Hematopoietic multipotent progenitor cell treated with erythropoietin and hydrocortisone succinate and interleukin-3 and kit ligand, for 4 days (in vitro differentiated cells): ENCODE measurements around the gene ZNF467.
A peak's percentile ranks its signal among the peaks of the same experiment; 100 is the strongest.

ENCODE experiments used
- DNase-seq: peaks from one replicate; pipeline ENCODE4 v3.0.0-alpha.2; 2015

Gene ZNF467, protein sequence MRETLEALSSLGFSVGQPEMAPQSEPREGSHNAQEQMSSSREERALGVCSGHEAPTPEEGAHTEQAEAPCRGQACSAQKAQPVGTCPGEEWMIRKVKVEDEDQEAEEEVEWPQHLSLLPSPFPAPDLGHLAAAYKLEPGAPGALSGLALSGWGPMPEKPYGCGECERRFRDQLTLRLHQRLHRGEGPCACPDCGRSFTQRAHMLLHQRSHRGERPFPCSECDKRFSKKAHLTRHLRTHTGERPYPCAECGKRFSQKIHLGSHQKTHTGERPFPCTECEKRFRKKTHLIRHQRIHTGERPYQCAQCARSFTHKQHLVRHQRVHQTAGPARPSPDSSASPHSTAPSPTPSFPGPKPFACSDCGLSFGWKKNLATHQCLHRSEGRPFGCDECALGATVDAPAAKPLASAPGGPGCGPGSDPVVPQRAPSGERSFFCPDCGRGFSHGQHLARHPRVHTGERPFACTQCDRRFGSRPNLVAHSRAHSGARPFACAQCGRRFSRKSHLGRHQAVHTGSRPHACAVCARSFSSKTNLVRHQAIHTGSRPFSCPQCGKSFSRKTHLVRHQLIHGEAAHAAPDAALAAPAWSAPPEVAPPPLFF

DNA sequence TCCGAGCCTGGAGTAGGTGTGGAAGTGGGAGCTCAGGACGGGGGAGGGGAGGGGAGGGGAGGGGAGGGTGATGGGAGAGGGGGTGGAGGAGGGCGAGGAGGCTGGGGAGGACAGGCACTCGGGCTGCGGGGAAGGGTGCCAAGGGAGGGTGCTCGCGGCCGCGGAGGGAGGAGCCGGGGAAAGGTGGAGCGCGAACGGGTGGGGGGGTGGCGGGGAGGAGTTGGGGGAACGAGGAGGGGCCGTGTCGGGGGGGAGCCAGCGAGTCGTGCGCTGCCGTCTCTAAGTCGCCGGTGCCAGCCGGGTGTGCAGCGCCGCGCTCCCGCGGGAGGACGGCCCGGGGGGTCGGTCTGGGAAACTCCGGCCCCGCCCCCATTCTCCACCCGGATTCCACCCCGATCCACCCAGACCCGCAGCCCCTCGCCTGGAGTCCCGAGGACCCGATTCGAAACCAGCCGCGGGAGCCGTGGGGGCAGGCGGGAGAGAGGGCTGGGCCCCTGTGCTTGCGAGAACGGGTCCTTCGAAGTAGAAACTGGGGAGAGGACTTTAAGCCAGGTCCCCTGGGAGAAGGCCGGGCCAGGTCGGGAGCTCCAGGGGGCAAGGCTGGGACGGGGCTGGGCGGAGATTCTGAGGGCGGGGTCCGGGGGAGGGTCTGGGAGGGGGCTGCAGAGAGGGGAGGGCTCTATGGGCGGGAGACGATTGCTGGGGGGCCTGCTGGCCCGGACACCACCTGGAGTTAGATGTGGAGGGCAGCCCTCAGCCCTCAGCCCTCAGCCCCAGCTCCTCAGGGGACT, at the start of gene ZNF467:
Gene ZNF467 (minus strand): TSS at position 143 of the 791 bp plus-strand sequence. CDS start 2,556 bp downstream, outside the sequence.
- peak; percentile 48 for DNase-seq

DNA sequence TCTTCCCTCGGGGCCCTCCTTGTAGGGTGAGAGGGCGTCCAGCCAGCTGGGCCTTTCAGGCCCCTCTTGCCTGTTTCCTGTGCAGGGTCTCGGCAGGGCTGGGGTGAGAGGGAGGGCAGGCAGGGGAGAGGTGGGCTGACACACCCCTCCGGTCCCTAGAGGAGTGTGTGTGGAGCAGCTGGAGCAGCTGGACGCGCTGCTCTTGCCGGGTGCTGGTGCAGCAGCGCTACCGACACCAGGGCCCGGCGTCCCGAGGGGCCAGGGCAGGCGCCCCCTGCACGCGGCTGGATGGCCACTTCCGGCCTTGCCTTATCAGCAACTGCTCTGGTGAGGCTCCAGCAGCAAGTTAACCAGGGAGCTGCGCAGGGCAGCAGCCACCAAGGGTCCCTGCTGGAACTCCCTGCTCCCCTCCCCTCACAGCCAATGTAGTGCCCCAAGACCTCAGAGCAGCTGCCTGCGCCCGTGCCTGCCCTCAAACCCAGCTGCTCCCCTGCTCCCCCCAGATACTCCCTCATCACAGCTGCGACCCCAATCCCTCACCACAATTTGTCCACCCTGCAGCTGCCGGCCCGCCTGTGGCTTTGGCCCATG, 49.1 kb upstream of the ZNF467 start:
- no peak for DNase-seq

GRCh38 chr7:149821191-149822148, 48.1 kb upstream of the ZNF467 start:
- DNase-seq: no peak

GRCh38 chr7:149820622-149821190, 47.3 kb upstream of the ZNF467 start:
- DNase-seq: no peak

DNA sequence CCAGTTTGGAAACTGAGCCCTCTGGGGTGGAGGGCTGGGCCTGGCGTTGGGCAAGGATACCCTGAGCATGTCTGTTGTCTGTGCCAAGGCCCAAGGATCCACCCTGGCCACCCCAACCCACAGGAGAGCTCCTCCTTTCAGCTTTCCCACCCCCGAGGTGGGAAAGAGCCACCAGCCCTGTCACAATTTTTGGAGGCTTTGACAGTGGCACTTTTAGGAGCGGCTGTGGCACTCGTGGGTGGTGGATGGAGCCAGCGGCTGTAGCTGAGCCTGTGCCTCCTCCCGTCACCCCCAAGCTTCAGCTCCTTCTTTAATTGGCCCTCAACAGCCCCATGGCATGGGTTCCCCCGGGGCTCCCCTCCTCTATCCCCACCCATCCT, 46.6 kb upstream of the ZNF467 start:
- no peak for DNase-seq

GRCh38 chr7:149819141-149819960, 46.0 kb upstream of the ZNF467 start:
- DNase-seq: no peak

GRCh38 chr7:149818536-149818840, 45.1 kb upstream of the ZNF467 start:
- no peak for DNase-seq

DNA sequence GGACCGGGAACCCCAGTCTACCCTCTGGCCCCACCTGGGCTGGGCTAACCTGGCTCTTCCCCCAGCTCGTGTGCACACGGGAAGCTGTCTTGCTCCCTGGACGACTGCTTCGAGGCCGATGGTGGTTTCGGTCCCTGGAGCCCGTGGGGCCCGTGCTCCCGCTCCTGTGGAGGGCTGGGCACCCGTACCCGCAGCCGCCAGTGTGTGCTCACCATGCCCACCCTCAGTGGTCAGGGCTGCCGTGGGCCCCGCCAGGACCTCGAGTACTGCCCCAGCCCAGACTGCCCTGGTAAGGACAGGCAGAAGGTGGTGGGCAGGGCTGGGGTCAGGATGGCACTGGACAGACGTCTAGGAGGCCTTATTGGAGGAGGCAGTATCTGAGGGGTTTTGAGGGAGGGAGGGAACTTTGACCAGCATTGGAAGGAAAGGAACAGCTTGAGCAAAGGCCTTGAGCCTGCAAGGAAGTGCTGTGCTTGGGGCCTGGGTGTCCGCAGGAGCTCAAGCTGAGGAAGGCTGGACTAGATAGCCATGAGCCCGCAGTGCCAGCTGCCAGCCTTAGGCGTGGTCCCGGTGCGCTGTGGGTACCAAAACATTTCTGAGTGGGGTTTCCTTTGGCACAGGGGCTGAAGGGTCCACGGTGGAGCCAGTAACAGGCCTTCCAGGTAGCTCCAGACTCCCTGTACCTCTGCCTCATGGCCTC, 44.6 kb upstream of the ZNF467 start:
- DNase-seq: no peak

DNA sequence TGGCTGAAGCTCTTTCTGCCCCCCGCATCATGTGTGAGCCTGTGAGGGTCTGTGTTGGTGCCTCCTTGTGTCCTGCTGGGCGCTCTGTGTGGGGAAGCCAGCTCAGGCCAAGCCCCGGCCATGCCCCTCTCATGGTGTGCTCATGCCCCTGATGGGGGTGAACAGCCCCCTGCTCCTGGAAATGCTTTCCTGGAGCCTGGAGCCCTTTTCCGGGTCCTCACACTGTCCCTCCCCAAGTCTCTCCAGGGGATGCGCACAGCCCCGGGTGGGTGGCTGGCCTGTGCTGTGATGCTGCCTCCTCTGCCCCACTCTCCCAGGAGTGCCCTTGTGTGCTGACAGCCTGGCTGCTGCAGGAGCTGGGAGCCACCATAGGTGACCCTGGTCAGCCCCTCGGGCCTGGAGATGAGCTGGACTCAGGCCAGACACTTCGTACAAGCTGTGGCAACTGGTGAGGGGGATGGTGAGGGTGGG, 43.9 kb upstream of the ZNF467 start:
- no peak for DNase-seq

GRCh38 chr7:149816794-149817193, 43.4 kb upstream of the ZNF467 start:
- no peak for DNase-seq

DNA sequence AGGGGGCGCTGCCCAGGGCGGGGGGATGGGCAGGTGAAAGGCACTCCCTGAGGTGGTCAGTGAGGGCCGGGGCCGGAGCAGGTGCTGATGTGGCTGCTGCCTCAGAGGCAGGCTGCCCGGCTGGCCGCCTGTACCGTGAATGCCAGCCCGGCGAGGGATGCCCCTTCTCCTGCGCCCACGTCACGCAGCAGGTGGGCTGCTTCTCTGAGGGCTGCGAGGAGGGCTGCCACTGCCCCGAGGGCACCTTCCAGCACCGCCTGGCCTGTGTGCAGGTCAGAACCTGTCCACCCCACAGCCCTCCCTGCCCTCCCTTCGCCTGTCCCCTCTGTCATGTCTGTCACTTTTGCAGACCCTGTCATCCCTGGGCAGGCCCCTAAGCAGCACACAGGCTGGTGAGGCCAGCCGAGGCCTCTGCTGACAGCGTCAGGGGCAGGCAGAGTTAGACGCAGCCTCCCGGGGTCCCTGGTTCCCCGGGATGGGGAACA, 42.9 kb upstream of the ZNF467 start:
- DNase-seq: no peak

GRCh38 chr7:149815661-149816266, 42.4 kb upstream of the ZNF467 start:
- DNase-seq: no peak

GRCh38 chr7:149815121-149815520, 41.7 kb upstream of the ZNF467 start:
- no peak for DNase-seq

- DNase-seq: no peak
Measured at GRCh38 chr7:149814494-149814893, 41.1 kb upstream of the ZNF467 start.

DNA sequence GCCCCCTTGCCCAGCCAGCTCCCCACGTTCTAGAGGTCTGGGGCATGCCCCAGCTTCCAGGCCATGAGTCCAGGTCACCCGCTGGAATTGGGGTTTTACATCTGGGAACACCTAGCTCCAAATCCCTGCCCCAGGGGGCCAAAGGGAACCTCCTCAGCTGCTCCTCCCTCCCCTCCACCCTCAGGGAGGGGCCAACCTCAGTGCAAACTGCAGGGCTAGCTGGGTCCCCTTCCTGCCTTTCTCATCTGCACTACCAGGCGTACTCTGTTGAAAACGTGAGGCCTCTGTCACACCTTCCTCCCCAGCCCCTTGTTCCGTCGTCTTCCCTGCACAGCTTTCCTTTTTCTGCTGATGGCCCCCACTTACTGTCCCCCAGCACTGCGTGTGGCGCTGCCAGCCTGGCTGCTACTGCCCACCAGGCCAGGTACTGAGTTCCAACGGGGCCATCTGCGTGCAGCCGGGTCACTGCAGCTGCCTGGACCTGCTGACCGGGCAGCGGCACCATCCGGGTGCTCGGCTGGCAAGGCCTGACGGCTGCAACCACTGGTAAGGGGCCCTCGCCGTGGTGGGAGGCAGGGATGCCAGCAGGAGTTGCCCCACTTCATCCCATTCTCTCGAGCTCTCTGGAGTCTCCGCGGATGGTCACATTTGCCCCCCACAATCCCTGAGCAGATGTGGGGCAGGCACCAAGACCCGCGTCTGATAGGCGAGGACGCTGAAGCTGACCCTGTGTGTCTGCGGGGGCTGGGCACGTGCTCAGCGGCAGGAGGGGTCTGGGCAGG, 40.1 kb upstream of the ZNF467 start:
- no peak for DNase-seq

DNA sequence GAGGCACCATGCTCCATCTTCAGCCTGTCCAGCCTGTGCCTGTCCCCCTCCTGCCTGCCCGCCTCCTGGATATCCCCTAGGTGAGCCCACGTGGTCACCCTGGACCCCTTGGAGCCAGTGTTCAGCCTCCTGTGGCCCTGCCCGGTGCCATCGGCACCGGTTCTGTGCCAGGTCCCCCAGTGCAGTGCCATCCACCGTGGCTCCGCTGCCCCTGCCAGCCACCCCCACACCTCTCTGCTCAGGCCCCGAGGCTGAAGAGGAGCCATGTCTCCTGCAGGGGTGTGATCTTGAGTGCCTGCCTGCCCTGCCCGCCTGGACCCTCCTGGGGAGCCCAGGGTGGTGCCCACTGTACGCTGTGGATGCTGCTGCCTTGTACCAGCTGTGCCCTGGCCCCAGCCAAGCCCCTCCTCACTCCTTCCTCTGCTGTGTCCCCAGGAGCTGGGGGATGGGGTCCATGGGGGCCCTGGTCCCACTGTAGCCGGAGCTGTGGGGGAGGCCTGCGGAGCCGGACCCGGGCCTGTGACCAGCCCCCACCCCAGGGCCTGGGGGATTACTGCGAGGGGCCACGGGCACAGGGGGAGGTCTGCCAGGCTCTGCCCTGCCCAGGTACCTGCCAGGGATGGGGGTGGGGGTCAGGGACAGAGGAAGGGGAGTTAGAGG, 38.6 kb upstream of the ZNF467 start:
- no peak for DNase-seq

- DNase-seq: peak; percentile 15
Measured at GRCh38 chr7:149811221-149811620, 37.8 kb upstream of the ZNF467 start.

DNA sequence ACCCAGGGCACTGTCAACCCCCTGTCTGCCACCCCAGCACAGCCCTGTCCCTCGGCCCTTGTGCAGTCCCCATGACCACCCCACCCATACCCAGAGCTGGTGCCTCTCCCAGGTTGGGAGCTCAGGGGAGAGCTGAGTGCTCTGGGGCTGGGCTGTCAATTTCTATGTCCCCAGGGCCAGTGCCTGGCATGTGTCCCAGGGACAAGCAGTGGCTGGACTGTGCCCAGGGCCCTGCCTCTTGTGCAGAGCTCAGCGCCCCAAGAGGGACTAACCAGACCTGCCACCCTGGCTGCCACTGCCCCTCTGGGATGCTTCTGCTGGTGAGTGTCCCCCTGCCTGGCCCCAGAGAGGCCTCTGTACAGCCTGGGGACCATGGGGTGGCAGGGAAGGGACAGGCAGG, 35.8 kb upstream of the ZNF467 start:
- DNase-seq: no peak
